GM12872 (cell line): ENCODE data around the gene HMSD.
A peak's percentile ranks its signal among the peaks of the same experiment; 100 is the strongest.

ENCODE experiments used
- TF ChIP-seq, protein P1 (sequence below): IDR thresholded peaks from 3 replicates; pipeline ENCODE4 v1.5.1; 2011; ENCODE audit warnings: low read depth, mild to moderate bottlenecking, low read length, moderate library complexity; ENCODE audit not compliant: insufficient read depth

Gene HMSD

GRCh38 chr18:63936932-63937393 lies 12.1 kb upstream of the HMSD start:
- TF ChIP-seq, protein P1, sequence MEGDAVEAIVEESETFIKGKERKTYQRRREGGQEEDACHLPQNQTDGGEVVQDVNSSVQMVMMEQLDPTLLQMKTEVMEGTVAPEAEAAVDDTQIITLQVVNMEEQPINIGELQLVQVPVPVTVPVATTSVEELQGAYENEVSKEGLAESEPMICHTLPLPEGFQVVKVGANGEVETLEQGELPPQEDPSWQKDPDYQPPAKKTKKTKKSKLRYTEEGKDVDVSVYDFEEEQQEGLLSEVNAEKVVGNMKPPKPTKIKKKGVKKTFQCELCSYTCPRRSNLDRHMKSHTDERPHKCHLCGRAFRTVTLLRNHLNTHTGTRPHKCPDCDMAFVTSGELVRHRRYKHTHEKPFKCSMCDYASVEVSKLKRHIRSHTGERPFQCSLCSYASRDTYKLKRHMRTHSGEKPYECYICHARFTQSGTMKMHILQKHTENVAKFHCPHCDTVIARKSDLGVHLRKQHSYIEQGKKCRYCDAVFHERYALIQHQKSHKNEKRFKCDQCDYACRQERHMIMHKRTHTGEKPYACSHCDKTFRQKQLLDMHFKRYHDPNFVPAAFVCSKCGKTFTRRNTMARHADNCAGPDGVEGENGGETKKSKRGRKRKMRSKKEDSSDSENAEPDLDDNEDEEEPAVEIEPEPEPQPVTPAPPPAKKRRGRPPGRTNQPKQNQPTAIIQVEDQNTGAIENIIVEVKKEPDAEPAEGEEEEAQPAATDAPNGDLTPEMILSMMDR: no peak

DNA sequence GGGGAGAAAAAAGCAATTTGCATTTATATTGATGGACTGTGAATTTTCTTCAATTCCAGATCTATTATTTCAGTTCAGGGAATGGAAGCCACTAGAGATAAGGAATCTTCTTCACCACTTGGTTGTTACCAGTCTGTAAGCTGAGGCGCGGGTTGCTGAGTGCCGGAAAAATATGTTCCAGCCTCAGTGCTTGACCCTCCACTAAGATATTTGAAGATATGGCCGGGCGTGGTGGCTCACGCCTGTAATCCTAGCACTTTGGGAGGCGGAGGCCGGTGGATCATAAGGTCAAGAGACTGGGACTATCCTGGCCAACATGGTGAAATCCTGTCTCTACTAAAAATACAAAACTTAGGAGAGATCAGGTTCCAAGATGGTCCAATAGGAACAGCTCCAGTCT lies 9.1 kb upstream of the HMSD start:
- TF ChIP-seq, protein P1: no peak

GRCh38 chr18:63947051-63947790 lies 1.9 kb upstream of the HMSD start:
- TF ChIP-seq, protein P1: no peak

DNA sequence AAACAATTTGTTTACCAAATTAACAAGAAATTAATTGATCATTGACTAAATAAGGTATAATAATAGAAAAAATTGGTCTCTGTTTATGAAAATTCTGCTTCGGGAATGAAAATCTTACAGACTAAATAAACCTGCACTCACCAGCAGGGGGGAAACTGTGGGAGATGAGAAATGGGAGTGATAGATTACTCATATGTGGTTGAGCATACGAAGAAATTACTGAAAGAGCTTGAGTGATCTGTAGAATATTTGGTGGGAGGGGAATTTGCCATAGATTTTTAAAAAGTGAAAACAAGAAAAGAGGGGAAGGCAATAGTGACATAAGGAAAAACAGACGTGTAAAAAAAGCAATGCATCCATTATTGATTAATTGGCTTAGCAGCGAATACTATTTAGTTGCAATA lies 2.2 kb downstream of the HMSD start:
- TF ChIP-seq, protein P1: peak; percentile 39; the same call in 2 of the 3 replicates

- TF ChIP-seq, protein P1: no peak
These were observed 4.7 kb downstream of the HMSD start for GRCh38 chr18:63953811-63954210.

DNA sequence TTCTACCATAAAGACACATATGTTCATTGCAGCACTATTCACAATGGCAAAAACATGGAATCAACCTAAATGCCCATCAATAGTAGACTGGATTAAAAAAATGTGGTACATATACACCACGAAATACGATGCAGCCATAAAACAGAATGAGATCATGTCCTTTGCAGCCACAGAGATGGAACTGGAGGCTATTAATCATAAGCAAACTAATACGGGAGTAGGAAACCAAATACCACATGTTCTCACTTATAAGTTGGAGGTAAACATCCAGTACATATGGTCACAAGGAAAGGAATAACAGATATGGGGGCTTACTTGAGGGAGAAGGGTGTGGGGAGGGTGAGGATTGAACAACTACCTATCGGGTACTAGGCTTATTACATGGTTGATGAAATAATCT lies 7.7 kb downstream of the HMSD start:
- TF ChIP-seq, protein P1: no peak

GRCh38 chr18:63960891-63961290 lies 11.8 kb downstream of the HMSD start:
- TF ChIP-seq, protein P1: no peak
